Hematopoietic multipotent progenitor cell treated with erythropoietin and hydrocortisone succinate and interleukin-3 and kit ligand, for 15 days (in vitro differentiated cells): ENCODE results near the gene CLK2.

Experiments
- DNase-seq: peaks from one replicate; pipeline ENCODE4 v3.0.0-alpha.2; 2015; ENCODE audit warnings: low spot score

CLK2 gene

GRCh38 chr1:155273343-155274245 lies at the start of gene CLK2:
Gene CLK2 (minus strand): TSS chr1:155273504. CDS start chr1:155270977, 2,527 bp downstream.
- DNase-seq: peak; percentile 94

DNA sequence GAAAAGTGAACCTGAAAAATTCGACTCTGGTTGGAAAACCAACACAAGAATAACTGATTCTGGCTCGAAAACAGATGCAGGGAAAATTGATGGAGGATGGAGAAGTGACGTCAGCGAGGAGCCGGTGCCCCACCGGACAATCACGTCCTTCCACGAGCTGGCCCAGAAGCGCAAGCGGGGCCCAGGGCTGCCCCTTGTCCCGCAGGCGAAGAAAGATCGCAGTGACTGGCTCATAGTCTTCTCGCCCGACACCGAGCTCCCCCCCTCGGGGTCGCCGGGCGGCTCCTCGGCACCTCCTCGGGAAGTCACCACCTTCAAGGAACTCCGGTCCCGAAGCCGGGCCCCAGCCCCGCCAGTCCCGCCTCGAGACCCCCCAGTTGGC lies 49.3 kb upstream of the CLK2 start:
- no peak for DNase-seq

DNA sequence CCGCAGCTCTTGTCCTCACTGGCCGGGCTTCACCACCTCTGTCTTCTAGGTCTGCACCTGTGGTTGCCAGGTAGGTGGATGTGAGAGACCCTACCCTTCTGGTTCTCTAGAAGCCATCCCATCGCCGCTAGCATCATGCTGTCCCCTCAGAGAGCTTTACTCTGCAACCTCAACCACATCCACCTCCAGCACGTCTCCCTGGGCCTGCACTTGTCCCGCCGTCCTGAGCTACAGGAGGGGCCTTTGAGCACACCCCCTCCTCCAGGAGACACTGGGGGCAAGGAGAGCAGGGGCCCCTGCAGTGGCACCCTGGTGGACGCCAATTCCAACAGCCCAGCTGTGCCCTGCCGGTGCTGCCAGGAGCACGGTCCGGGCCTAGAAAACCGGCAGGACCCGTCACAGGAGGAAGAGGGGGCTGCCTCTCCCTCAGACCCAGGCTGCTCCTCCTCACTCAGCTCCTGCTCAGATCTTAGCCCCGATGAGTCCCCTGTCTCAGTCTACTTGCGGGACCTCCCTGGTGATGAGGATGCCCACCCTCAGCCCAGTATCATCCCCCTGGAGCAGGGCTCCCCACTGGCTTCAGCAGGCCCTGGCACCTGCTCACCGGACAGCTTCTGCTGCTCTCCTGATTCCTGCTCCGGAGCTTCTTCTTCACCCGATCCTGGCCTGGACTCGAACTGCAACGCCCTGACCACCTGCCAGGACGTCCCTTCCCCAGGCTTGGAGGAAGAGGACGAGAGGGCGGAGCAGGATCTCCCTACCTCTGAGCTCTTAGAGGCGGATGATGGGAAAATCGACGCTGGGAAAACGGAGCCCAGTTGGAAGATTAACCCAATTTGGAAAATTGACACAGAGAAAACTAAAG lies 48.6 kb upstream of the CLK2 start:
- no peak for DNase-seq

DNA sequence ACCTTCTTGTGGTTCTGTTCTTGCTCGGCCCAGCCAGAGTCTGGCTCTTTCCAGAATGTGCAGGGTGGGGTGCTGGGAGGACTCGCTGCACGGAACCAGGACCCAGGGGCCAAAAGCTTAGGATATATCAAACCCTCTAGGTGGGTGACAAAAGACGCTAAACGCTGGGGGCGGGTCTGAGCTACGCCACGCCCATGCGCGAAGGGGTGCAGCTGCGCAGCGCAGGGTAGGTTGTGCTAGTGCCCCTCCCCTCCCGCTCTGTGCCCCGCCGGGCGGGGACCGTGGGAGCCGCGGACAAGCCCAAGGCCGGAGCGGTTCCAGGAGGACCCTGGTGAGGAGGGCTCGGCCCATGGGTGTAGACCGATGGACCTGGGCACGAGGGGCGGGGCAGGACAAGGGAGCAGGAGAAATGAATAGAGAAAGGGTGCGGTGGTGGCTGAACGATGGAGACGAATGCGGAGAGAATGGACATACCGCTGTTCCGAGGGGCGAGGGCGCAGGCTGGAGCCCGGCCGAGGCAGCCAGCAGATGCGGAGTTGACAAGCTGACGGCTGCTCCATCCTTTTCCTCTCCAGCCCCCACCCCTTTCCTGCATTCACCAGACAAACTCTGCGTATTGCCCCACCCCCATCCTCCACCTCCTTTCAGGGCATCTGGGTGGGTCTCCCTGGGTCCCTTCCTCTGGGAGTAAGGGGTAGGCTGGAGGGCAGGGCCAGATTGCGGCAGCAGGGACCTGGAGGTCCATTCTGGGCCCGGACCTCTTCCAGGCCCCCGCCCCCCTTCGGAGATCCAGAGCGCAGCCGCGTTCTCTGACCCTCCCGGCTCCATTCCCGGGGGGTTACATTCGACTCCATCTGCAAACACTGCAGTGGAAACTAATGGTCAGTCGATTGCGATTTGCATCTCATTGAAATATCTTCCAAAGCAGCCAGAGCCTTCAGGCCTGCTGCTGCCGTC lies 47.6 kb upstream of the CLK2 start, which contains the start of gene RUSC1:
TSS of gene RUSC1 (plus strand) at position 234 of the 957 bp plus-strand sequence. CDS start 880 bp downstream, outside the sequence.
- DNase-seq: peak; percentile 54

DNA sequence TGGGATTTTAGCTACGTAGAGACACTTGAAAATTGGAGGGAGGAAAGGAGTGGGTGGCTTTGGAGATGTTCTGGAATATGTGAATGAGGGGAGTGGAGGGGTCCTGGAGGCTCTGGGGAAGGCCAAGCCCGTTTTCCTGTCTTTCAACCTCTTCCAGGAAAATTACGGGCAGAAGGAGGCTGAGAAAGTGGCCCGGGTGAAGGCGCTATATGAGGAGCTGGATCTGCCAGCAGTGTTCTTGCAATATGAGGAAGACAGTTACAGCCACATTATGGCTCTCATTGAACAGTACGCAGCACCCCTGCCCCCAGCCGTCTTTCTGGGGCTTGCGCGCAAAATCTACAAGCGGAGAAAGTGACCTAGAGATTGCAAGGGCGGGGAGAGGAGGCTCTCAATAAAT lies 46.9 kb upstream of the CLK2 start:
- no peak for DNase-seq

DNA sequence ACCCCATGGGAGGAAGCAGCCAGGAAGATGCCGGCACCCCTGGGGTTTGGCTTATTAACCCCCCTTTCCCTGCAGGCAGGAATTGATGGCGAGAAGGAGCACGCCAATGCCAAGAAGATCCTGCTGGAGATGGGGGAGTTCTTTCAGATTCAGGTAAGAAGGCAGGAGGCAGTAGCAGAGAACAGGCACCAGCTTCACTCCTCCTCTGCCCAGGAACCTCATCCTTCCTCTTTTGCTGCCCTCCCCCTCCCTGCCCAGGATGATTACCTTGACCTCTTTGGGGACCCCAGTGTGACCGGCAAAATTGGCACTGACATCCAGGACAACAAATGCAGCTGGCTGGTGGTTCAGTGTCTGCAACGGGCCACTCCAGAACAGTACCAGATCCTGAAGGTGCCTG lies 46.2 kb upstream of the CLK2 start:
- DNase-seq: no peak

DNA sequence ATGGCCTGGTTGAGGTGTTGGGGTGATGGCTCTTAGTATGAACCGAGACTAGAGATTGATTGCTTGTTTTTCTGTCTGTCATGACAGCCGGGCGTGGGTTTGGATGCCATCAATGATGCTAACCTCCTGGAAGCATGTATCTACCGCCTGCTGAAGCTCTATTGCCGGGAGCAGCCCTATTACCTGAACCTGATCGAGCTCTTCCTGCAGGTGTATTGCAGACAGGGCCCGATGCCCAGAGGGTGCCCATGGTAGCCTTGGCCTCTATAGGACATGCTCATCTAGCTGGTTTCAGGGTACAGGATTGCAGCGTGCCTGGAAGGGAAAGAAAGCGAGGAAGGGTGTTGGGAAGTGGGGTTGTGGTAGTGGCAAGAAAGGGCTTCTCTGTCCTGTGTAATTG lies 44.8 kb upstream of the CLK2 start:
- no peak for DNase-seq

GRCh38 chr1:155316922-155317321 lies 43.6 kb upstream of the CLK2 start:
- DNase-seq: no peak

- DNase-seq: no peak
These were observed 40.0 kb upstream of the CLK2 start for GRCh38 chr1:155313261-155313660.

DNA sequence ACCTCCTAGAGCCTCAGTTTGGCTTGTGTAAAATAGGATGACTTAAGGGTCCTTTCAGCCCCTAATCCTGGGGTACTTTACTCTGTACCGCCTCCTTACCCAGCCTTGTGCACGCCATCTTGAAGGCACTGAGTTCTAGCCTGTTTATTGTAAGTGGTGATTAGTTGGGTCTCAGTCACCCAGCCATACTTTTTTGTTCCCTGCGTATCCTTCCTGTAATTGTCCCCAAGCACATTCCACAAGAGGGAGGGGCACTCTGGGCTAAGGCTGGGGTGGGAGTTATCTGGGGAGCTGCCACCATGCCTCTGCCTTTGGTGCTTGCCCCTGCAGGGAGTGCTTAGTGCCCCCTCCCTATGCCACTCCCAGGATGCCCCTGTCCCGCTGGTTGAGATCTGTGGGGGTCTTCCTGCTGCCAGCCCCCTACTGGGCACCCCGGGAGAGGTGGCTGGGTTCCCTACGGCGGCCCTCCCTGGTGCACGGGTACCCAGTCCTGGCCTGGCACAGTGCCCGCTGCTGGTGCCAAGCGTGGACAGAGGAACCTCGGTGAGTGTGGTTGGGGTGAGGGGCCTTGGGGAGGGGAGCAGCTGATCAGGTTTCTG lies 36.2 kb upstream of the CLK2 start:
- DNase-seq: peak; percentile 26

GRCh38 chr1:155308493-155309422 lies 35.5 kb upstream of the CLK2 start, which contains the start of gene FDPS:
Gene FDPS (plus strand): TSS chr1:155308866. CDS start chr1:155309790, 924 bp downstream.
- peak; percentile 99 for DNase-seq

DNA sequence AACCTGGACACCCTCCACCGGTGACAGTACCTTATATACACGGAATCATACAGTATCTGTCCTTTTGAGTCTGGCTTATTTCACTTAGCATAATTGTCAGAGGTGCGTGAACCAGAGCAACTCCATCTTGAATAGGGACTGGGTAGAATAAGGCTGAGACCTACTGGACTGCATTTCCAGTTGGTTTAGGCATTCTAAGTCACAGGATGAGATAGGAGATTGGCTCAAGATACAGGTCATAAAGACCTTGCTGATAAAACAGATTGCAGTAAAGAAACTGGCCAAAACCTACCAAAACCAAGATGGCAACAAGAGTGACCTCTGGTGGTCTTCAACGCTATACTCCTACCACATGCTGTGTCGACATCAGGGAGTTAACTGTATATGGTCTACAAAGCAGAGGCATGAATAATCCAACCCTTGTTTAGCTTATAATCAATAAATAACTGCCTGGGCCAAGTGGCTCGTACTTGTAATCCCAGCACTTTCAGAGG lies 34.0 kb upstream of the CLK2 start:
- DNase-seq: peak; percentile 57

- DNase-seq: no peak
These were observed 32.6 kb upstream of the CLK2 start for GRCh38 chr1:155305881-155306391.

GRCh38 chr1:155304558-155305063 lies 31.3 kb upstream of the CLK2 start:
- DNase-seq: no peak

DNA sequence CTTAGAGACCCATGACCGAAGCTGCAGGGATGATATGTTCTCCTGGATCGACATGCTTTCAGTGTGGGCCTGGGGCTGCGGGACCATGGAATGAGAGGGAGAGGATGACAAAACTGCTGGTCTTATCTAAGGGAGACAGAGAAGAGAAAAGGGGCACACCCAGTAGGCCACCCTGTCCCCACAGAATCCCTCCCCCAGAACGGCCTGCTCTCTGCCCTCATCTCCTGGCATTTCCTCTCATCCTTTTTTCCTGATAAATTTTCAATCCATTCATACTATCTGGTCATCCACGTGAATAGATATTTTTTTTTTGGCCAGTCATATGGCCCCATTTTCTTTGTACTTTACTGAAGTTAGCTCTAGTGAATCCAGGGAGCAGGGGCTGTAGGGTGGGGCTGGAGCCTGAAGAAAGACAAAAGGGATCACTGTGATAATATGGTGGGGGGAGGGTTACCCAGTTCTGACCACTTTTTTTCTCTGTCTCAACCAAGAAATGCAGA lies 28.1 kb upstream of the CLK2 start, which contains the start of gene PKLR:
TSS of gene PKLR (minus strand) at position 97 of the 500 bp plus-strand sequence. CDS start at position 54, 43 bp downstream.
- DNase-seq: peak; percentile 60

DNA sequence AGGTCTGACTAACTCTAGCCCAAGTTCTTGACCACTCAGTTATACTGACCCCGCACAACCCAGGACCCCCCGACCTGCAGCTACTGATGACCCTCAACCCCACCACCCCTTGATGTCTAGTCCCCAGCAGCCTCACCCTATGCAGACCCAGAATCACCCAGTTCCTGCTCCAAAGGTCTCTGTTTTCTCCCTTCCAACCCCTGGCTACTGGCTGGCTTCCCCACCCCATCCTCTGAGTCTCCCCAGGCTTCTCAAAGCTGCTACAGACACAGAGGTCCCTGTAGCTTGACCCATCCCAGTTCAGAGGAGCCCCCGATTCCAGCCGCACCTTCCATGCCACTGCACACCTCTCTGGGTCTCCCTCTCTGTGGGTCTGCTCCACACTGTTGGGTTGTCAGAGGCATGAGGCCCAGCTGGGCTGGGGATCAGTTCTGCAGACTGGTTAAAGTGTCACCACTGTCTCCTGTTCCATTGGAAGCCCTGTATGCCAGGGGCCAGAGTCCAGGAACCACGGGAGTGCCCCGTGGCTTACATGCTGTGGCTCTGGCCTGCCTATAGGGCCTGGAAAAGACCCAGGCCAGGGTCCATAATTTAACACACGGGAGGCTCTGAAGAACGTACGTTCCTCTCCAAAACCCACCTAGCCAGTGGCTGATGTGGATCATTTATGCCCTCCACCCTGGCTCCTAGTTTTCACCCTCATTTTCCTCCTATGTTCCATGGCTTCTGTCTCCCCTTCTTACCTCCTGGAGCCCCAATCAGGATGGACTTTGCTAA lies 27.4 kb upstream of the CLK2 start:
- DNase-seq: no peak

GRCh38 chr1:155300024-155300423 lies 26.7 kb upstream of the CLK2 start:
- DNase-seq: no peak

- DNase-seq: no peak
These were observed 24.1 kb upstream of the CLK2 start for GRCh38 chr1:155297384-155297783.
